H9 (cell line): Measurements from ENCODE around the gene RPL38. TPM values are rescaled to one million over a fixed set of nuclear protein-coding genes. Genes with fewer than 3 reads are reported as not detected.

ENCODE experiments used
- DNase-seq: peaks from one replicate; pipeline ENCODE4 v3.0.0-alpha.2; 2017
- H2AFZ ChIP-seq: one replicate; pipeline ENCODE4 v1.6.1; 2013; ENCODE audit warnings: mild to moderate bottlenecking, low read length, control low read depth, moderate library complexity
- H2AK5ac ChIP-seq: 2 replicates; pipeline ENCODE4 v1.6.1; 2013; ENCODE audit warnings: low read length, control low read depth, mixed read lengths; ENCODE audit not compliant: insufficient read length
- H2BK120ac ChIP-seq: one replicate; pipeline ENCODE4 v1.6.1; 2013; ENCODE audit warnings: low read depth, mild to moderate bottlenecking, low read length, control low read depth, inconsistent platforms; ENCODE audit not compliant: poor library complexity, severe bottlenecking
- H2BK12ac ChIP-seq: 2 replicates; pipeline ENCODE4 v1.6.1; 2013; ENCODE audit warnings: low read length, control low read depth, mixed read lengths, low read depth; ENCODE audit not compliant: insufficient read length
- H2BK15ac ChIP-seq: 2 replicates; pipeline ENCODE4 v1.6.1; 2013; ENCODE audit warnings: low read depth, low read length, control low read depth
- H2BK20ac ChIP-seq: one replicate; pipeline ENCODE4 v1.6.1; 2013; ENCODE audit warnings: low read depth, mild to moderate bottlenecking, low read length, control low read depth, inconsistent platforms; ENCODE audit not compliant: poor library complexity, severe bottlenecking
- H2BK5ac ChIP-seq: 2 replicates; pipeline ENCODE4 v1.6.1; 2013; ENCODE audit warnings: low read length, control low read depth, mixed read lengths; ENCODE audit not compliant: insufficient read length
- H3K14ac ChIP-seq: 2 replicates; pipeline ENCODE4 v1.6.1; 2013; ENCODE audit warnings: low read length, control low read depth; ENCODE audit not compliant: insufficient read depth
- H3K18ac ChIP-seq: 2 replicates; pipeline ENCODE4 v1.6.1; 2013; ENCODE audit warnings: low read depth, mild to moderate bottlenecking, mixed read lengths, low read length, control low read depth; ENCODE audit not compliant: insufficient read length
- H3K23ac ChIP-seq: 2 replicates; pipeline ENCODE4 v1.6.1; 2013; ENCODE audit warnings: low read length, control low read depth, mixed read lengths, low read depth; ENCODE audit not compliant: insufficient read length
- H3K23me2 ChIP-seq: 2 replicates; pipeline ENCODE4 v1.6.1; 2013; ENCODE audit warnings: low read depth, mild to moderate bottlenecking, mixed read lengths, low read length, control low read depth; ENCODE audit not compliant: insufficient read length, poor library complexity, severe bottlenecking
- H3K27ac ChIP-seq: 2 replicates; pipeline ENCODE4 v1.5.1; 2013; ENCODE audit warnings: low read length, control low read depth, mixed read lengths, low read depth; ENCODE audit not compliant: insufficient read length
- H3K27me3 ChIP-seq: 2 replicates; pipeline ENCODE4 v1.6.1; 2013; ENCODE audit warnings: low read length, control low read depth, inconsistent platforms; ENCODE audit not compliant: insufficient read depth
- H3K4ac ChIP-seq: 2 replicates; pipeline ENCODE4 v1.6.1; 2013; ENCODE audit warnings: low read depth, mild to moderate bottlenecking, control low read depth, inconsistent platforms, low read length, moderate library complexity
- H3K4me1 ChIP-seq: 2 replicates; pipeline ENCODE4 v1.6.1; 2013; ENCODE audit warnings: low read length, control low read depth, inconsistent platforms; ENCODE audit not compliant: insufficient read depth
- H3K4me2 ChIP-seq: 2 replicates; pipeline ENCODE4 v1.6.1; 2013; ENCODE audit warnings: low read length, control low read depth, mixed read lengths; ENCODE audit not compliant: insufficient read length, insufficient read depth
- H3K56ac ChIP-seq: 2 replicates; pipeline ENCODE4 v1.6.1; 2013; ENCODE audit warnings: low read depth, mild to moderate bottlenecking, mixed read lengths, low read length, control low read depth; ENCODE audit not compliant: insufficient read length
- H3K79me1 ChIP-seq: 2 replicates; pipeline ENCODE4 v1.6.1; 2013; ENCODE audit warnings: low read depth, mild to moderate bottlenecking, moderate library complexity, low read length, control low read depth, inconsistent platforms; ENCODE audit not compliant: insufficient read depth, poor library complexity, severe bottlenecking
- H3K79me2 ChIP-seq: 2 replicates; pipeline ENCODE4 v1.6.1; 2013; ENCODE audit warnings: low read length, control low read depth, inconsistent platforms; ENCODE audit not compliant: insufficient read depth
- H3K9ac ChIP-seq: 2 replicates; pipeline ENCODE4 v1.6.1; 2013; ENCODE audit warnings: low read length, control low read depth, mixed read lengths; ENCODE audit not compliant: insufficient read length; ENCODE audit errors: extremely low read depth
- H3K9me3 ChIP-seq: one replicate; pipeline ENCODE4 v1.6.1; 2013; ENCODE audit warnings: low read depth, low read length, inconsistent platforms; ENCODE audit not compliant: control insufficient read depth
- H3T11ph ChIP-seq: one replicate; pipeline ENCODE4 v1.6.1; 2013; ENCODE audit warnings: mild to moderate bottlenecking, low read length, control low read depth, inconsistent platforms
- H4K20me1 ChIP-seq: one replicate; pipeline ENCODE4 v1.6.1; 2013; ENCODE audit not compliant: control insufficient read depth, insufficient read length, insufficient read depth
- H4K5ac ChIP-seq: 2 replicates; pipeline ENCODE4 v1.6.1; 2013; ENCODE audit warnings: low read depth, mild to moderate bottlenecking, mixed read lengths, low read length, control low read depth; ENCODE audit not compliant: insufficient read length
- H4K8ac ChIP-seq: replicated peaks from 2 replicates; pipeline ENCODE4 v1.6.1; 2013; ENCODE audit warnings: low read length, control low read depth, mixed read lengths, low read depth; ENCODE audit not compliant: insufficient read length
- H4K91ac ChIP-seq: 2 replicates; pipeline ENCODE4 v1.6.1; 2013; ENCODE audit warnings: low read depth, mild to moderate bottlenecking, moderate library complexity, mixed read lengths, low read length, control low read depth; ENCODE audit not compliant: insufficient read length
- H3K27ac Mint-ChIP-seq, 3 experiments: 2 replicates in 2 of 3; 3 replicates in 1 of 3; pipeline ENCODE4 v1.8.0; 2020 to 2021; ENCODE audit warnings: mixed read lengths in 3 of 3, mild to moderate bottlenecking in 1 of 3, moderate library complexity in 1 of 3
- H3K27me3 Mint-ChIP-seq: 2 replicates; pipeline ENCODE4 v1.8.0; 2021; ENCODE audit warnings: low read depth, mild to moderate bottlenecking, moderate library complexity, mixed read lengths
- H3K36me3 Mint-ChIP-seq, 3 experiments: 2 replicates in 2 of 3; 3 replicates in 1 of 3; pipeline ENCODE4 v1.8.0; 2020 to 2021; ENCODE audit warnings: low read depth in 3 of 3, mixed read lengths in 3 of 3; ENCODE audit not compliant: insufficient read depth in 1 of 3
- H3K4me1 Mint-ChIP-seq, 2 experiments: 2 replicates each; pipeline ENCODE4 v1.8.0; 2020; ENCODE audit warnings: mixed read lengths in 2 of 2
- H3K4me3 Mint-ChIP-seq, 2 experiments: 2 replicates in 1 of 2; 3 replicates in 1 of 2; pipeline ENCODE4 v1.8.0; 2020 to 2021; ENCODE audit warnings: mild to moderate bottlenecking in 2 of 2, mixed read lengths in 2 of 2, moderate library complexity in 1 of 2
- H3K9me3 Mint-ChIP-seq, 2 experiments: 2 replicates in 1 of 2; 3 replicates in 1 of 2; pipeline ENCODE4 v1.8.0; 2020; ENCODE audit warnings: mild to moderate bottlenecking in 2 of 2, mixed read lengths in 2 of 2, moderate library complexity in 1 of 2
- WGBS: extraction: QIAGEN DNeasy Blood & Tissue Kit; methylation state at CpG from one replicate; pipeline ENCODE4 v1.1.7; 2013; ENCODE audit warnings: missing lambda C conversion rate, low lambda C conversion rate, mixed read lengths; ENCODE audit not compliant: insufficient read length; ENCODE audit errors: extremely low coverage; 5-methylcytosine and 5-hydroxymethylcytosine counted together
- total RNA-seq: library from RNA; stranded (reverse); gene quantifications from 2 replicates; pipeline ENCODE4 v1.2.1, GENCODE V29; 2021
- TF ChIP-seq, protein P1 (sequence below): fragments of 200-600 bp; sonication (generic); conservative IDR thresholded peaks from 3 replicates; pipeline ENCODE4 v1.8.0; 2021; ENCODE audit warnings: antibody characterized with exemption, mild to moderate bottlenecking

RPL38 gene
- total RNA-seq, 1 experiment from 2014 or later, result 1,358 TPM

DNA sequence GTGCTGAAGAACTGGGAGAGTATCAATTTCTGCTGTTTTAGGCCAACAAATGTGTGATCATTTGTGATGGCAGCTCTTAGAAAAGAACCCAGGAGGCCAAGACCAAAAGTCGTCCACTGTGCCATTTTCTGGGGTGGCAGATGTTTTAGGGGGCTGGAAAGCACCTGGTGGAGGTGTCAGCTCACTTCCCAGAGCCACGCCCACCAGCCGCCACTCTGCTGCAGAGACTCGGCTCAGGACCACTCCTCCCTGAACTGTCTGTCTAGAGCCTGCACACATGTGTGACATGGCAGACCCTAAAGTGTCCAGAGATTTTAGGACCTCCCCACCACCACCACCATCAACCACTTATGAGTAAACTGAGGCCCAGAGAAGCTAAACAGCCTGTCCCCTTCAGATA is 23.9 kb upstream of the RPL38 start:
- no peak overlapping the region for H3K27ac Mint-ChIP-seq
- no peak overlapping the region for H3T11ph ChIP-seq
- no peaks in the 10 kb centered on the region for H3K27me3 ChIP-seq
- no peaks in the 10 kb centered on the region for H3K79me1 ChIP-seq
- TF ChIP-seq, protein P1, sequence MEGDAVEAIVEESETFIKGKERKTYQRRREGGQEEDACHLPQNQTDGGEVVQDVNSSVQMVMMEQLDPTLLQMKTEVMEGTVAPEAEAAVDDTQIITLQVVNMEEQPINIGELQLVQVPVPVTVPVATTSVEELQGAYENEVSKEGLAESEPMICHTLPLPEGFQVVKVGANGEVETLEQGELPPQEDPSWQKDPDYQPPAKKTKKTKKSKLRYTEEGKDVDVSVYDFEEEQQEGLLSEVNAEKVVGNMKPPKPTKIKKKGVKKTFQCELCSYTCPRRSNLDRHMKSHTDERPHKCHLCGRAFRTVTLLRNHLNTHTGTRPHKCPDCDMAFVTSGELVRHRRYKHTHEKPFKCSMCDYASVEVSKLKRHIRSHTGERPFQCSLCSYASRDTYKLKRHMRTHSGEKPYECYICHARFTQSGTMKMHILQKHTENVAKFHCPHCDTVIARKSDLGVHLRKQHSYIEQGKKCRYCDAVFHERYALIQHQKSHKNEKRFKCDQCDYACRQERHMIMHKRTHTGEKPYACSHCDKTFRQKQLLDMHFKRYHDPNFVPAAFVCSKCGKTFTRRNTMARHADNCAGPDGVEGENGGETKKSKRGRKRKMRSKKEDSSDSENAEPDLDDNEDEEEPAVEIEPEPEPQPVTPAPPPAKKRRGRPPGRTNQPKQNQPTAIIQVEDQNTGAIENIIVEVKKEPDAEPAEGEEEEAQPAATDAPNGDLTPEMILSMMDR, result no peak
- no peak overlapping the region for H3K4me2 ChIP-seq
- H3K4me1 Mint-ChIP-seq, result peaks cover 8 to 36% of the 10 kb centered on the region in 2 experiments
- H3K23ac ChIP-seq, result no peak overlapping the region
- no peak overlapping the region for H3K27ac ChIP-seq
- H3K36me3 Mint-ChIP-seq, result no peaks in the 10 kb centered on the region
- H3K56ac ChIP-seq, result no peak overlapping the region
- H3K9me3 Mint-ChIP-seq, result no peaks in the 10 kb centered on the region; a peak in 1 of 5 replicates
- H4K8ac ChIP-seq, result no peak overlapping the region
- no peak overlapping the region for H2BK120ac ChIP-seq
- no peak overlapping the region for H2AK5ac ChIP-seq
- H3K4me3 Mint-ChIP-seq, result no peak overlapping the region
- H3K4ac ChIP-seq, result no peak overlapping the region
- H2BK20ac ChIP-seq, result no peak overlapping the region
- no peaks in the 10 kb centered on the region for H3K9me3 ChIP-seq
- no peak overlapping the region for H4K5ac ChIP-seq
- no peak for DNase-seq
- H3K4me1 ChIP-seq, result no peaks in the 10 kb centered on the region; the same call in 1 of the 2 replicates
- no peak overlapping the region for H4K91ac ChIP-seq
- H3K14ac ChIP-seq, result no peak overlapping the region
- no peak overlapping the region for H2AFZ ChIP-seq
- H3K23me2 ChIP-seq, result no peaks in the 10 kb centered on the region
- no peaks in the 10 kb centered on the region for H3K79me2 ChIP-seq
- H4K20me1 ChIP-seq, result no peaks in the 10 kb centered on the region
- no peak overlapping the region for H2BK5ac ChIP-seq
- H3K18ac ChIP-seq, result no peak overlapping the region
- no peak overlapping the region for H2BK12ac ChIP-seq
- H2BK15ac ChIP-seq, result no peak overlapping the region
- no CpG with 5 or more reads among the region's 4 CpGs for WGBS
- peaks cover 16% of the 10 kb centered on the region for H3K27me3 Mint-ChIP-seq
- no peak overlapping the region for H3K9ac ChIP-seq
